Ovary (tissue), 3 donors: ENCODE results near the gene DNAJC7.

Experiments
- CTCF ChIP-seq, 3 donors: fragments of 450-650 bp in 2 of 3; fragments of 200-600 bp in 1 of 3; IDR thresholded peaks; one replicate each; pipeline versions ENCODE4 v1.5.1 to v1.8.0; 2016 to 2022; ENCODE audit warnings: antibody characterized with exemption in 3 of 3, mild to moderate bottlenecking in 1 of 3
- EP300 ChIP-seq: sonication (generic); formaldehyde crosslinking; IDR thresholded peaks from one replicate; pipeline ENCODE4 v1.6.1; 2017; ENCODE audit warnings: antibody characterized with exemption
- POLR2A ChIP-seq: fragments of 450-650 bp; IDR thresholded peaks from one replicate; pipeline ENCODE4 v1.6.1; 2017; ENCODE audit warnings: antibody characterized with exemption, mild to moderate bottlenecking, moderate library complexity
- donor health status: DM: no; HTN: no; CAD: no.

GRCh38 chr17:41939693-41940090 is 77.5 kb downstream of the DNAJC7 start:
- no peak for TF ChIP-seq CTCF (IDR thresholded peaks at IDR 0.05)
- no peak for TF ChIP-seq POLR2A
- TF ChIP-seq EP300 = no peak
